ENCODE data around the gene NUDT22.

NUDT22 gene

DNA sequence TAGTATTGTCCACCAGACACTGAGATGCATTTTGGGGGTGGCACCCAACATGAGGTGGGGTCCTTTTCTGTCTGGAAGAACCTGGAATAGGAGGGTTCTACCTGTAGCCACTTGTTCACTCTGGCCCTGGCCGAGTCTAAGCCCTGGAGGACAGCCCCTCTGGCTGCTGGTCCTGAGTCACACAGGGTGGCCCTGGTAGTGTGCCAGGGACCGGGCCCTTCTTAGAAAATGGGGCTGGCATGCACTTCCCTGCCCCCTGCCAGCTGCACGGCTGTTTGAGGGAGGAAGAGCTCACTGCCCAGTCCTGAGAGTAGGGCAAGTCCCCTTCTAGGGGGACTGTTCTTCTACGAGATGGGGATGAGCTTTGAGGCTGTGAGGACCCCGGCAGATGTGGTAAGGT is 27.4 kb downstream of the NUDT22 start:
- no peak for DNase-seq (ENCODE audit: low read depth in 2 of 2, low spot score in 1 of 2)

DNA sequence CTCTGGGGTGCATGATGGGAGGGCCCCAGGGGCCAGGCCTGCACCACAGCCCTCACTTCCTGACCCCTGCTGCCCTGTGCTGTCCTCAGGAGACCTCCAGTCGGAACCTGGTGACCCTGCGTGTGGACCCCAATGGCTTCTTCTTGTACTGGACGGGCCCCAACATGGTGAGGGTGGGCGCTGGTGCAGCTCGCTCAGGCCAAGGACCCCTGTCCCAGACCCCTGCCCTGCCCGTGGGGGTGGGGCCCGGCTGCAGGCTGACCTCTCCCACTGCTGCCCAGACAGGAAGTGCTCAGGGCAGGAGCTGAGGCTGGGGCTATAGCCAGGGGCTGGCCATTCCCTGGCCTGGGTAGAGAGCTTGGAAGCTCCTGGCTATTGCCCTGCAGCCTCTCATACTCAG is 28.3 kb downstream of the NUDT22 start:
- no peak for DNase-seq (ENCODE audit: low read depth in 2 of 2, low spot score in 1 of 2)

DNA sequence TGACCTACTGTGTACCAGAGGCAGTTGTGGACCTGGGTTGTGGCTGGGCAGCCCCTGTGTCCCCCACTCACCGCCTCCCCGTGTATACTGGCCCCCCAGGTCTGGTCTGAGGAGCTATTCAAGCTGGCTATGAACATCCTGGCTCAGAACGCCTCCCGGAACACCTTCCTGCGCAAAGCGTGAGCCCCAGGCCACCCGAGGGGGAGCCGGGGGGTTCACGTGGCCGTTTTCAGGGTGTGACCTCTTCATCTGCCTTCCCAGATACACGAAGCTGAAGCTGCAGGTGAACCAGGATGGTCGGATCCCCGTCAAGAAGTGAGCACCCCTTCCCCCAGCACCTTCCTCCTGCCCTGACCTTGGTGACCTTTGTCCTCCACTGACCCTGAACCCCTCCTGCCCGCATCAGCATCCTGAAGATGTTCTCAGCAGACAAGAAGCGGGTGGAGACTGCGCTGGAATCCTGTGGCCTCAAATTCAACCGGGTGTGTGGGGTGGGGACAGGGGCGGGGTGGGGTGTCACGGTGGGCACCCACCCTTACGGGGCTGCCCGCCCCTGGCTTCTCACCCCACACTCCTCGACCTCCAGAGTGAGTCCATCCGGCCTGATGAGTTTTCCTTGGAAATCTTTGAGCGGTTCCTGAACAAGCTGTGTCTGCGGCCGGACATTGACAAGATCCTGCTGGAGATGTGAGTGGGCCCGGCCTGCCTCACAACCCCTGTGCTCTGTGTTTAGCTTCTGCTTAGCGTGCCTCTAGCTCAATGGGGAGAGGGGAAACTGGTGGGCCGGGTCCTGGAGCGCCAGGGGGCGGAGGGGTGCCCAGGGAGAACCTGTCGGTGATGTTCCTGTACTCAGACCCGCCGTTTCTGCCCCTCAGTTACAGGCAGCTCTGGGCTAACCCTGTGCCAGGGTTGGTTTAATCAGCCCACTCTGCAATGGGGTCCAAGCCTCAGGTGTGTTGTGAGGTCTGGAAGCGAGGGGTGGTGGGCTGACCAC is 29.4 kb downstream of the NUDT22 start:
- no peak for DNase-seq (ENCODE audit: low read depth in 2 of 2, low spot score in 1 of 2)

DNA sequence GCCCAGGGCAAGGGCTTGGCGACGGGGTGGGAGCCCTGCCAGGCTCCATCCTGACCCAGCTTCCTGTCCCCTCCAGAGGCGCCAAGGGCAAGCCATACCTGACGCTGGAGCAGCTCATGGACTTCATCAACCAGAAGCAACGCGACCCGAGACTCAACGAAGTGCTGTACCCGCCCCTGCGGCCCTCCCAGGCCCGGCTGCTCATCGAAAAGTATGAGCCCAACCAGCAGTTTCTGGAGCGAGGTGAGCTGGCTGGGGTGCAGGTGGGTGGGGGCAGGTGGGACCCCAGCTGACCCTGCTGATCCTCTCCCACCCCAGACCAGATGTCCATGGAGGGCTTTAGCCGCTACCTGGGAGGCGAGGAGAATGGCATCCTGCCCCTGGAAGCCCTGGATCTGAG is 30.2 kb downstream of the NUDT22 start:
- DNase-seq (ENCODE audit: low read depth in 2 of 2, low spot score in 1 of 2): no peak

DNA sequence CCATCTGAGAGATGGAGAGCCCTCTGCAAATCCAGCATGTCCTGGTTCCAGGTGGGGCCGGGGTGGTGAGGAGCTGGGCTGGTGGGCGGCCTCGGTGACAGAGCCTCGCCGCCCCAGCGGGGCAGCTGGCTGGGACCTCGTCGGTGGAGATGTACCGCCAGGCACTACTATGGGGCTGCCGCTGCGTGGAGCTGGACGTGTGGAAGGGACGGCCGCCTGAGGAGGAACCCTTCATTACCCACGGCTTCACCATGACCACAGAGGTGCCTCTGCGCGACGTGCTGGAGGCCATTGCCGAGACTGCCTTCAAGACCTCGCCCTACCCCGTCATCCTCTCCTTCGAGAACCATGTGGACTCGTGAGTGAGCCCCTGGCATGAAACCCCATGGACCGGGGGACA is 32.3 kb downstream of the NUDT22 start:
- no peak for DNase-seq (ENCODE audit: low read depth in 2 of 2, low spot score in 1 of 2)

DNA sequence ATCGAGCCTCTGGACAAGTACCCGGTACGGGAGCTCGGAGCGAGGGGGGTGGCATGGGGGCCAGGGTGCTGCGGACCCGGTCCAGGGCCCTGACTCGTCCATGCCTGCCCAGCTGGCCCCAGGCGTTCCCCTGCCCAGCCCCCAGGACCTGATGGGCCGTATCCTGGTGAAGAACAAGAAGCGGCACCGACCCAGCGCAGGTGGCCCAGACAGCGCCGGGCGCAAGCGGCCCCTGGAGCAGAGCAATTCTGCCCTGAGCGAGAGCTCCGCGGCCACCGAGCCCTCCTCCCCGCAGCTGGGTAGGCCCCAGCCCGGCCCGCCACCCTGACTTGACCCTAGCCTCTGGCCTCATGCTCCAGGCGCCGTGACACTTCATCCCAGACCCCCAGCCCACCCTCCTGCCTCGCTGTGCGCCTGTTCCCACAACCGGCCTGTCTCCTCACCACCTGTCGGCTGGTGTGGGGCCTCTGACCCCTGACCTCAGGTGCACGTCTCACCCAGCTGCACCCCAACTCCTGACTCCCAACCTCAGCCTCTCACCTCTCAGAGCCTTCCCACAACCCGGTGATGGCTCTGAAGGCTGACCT is 33.0 kb downstream of the NUDT22 start:
- no peak for DNase-seq (ENCODE audit: low read depth in 2 of 2, low spot score in 1 of 2)

DNA sequence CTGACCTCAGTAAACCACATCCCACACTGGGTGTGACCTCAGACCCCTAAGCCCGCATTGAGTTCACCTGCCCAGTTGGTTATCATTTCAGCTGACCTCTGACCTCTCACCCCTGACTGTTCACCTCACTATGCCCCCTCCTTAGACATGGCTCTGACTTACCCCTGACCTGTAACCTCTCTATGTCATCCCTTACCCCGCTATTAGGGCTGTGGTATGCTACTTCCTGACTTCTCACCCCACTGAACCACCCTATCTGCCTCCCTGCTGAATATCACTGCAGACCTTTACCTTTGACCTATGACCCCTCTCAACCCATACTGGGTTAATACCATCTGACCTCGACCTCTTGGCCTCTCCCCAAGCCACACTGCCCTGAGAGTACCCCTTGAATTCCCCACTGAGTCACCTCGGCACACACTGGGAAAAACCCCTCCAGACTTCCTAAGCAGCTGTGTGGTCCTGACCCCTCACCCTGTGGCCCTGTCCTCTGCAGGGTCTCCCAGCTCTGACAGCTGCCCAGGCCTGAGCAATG is 33.5 kb downstream of the NUDT22 start:
- DNase-seq (ENCODE audit: low read depth in 2 of 2, low spot score in 1 of 2): no peak

DNA sequence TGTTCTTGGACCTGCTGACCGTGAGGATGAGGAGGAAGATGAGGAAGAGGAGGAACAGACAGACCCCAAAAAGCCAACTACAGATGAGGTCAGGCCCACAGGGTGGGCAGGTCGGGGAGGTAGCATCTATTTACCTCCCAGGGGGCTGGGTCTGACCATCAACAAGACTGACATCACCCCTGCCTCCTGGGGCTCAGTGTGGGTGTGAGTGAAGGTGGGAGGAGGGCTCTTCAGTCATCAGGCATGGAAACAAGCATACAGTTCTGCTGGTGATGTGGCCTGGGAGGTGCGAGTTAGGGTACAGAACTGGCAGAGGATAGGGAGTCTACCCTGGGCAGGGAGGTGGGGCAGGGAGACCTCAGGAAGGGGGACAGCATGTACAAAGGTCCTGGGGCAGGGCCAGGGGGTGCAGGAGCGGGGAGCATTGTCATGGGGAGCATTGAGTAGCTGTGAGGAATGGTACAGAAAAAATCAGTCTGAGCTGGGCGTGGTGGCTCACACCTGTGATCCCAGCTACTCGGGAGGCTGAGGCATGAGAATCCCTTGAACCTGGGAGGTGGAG is 34.2 kb downstream of the NUDT22 start:
- no peak for DNase-seq (ENCODE audit: low read depth in 2 of 2, low spot score in 1 of 2)

DNA sequence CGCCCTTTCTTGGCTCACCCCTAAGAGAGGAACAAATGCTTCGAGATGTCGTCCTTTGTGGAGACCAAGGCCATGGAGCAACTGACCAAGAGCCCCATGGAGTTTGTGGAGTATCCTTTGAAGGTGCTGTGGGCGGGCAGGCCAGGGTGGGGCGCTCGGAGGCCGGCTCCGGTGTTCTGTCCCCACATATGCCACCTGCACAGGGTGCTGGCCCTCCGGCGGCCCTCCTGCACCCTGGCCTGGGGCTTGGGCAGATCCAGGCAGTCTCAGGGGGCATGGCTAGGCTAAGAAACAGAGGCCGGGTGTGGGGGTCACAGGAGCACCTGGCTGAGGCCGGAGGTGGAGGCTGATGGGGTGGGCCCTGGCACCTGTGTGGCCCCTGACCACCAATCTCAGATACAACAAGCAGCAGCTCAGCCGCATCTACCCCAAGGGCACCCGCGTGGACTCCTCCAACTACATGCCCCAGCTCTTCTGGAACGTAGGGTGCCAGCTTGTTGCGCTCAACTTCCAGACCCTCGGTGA is 35.5 kb downstream of the NUDT22 start:
- no peak for DNase-seq (ENCODE audit: low read depth in 2 of 2, low spot score in 1 of 2)

DNA sequence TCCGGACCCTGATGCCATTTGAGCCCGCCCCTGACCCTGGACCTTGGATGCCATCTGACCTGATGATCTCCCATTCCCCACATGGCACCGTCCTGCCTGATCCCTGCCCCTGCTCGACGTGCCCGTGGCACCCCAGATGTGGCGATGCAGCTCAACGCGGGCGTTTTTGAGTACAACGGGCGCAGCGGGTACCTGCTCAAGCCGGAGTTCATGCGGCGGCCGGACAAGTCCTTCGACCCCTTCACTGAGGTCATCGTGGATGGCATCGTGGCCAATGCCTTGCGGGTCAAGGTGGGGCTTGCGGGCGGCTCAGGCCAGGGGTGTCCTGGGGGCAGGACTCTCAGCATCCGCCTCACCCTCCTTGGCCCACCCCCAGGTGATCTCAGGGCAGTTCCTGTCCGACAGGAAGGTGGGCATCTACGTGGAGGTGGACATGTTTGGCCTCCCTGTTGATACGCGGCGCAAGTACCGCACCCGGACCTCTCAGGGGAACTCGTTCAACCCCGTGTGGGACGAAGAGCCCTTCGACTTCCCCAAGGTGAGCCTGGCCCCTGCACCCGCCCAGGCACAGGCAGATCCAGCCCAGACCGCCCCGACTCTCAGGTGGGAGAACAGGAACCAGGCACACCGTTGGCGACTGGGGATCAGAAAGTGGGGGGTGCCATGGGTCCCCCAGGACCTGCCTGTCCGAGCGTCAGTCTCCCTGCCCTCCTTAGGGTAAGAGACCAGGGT is 36.4 kb downstream of the NUDT22 start:
- no peak for DNase-seq (ENCODE audit: low read depth in 2 of 2, low spot score in 1 of 2)

DNA sequence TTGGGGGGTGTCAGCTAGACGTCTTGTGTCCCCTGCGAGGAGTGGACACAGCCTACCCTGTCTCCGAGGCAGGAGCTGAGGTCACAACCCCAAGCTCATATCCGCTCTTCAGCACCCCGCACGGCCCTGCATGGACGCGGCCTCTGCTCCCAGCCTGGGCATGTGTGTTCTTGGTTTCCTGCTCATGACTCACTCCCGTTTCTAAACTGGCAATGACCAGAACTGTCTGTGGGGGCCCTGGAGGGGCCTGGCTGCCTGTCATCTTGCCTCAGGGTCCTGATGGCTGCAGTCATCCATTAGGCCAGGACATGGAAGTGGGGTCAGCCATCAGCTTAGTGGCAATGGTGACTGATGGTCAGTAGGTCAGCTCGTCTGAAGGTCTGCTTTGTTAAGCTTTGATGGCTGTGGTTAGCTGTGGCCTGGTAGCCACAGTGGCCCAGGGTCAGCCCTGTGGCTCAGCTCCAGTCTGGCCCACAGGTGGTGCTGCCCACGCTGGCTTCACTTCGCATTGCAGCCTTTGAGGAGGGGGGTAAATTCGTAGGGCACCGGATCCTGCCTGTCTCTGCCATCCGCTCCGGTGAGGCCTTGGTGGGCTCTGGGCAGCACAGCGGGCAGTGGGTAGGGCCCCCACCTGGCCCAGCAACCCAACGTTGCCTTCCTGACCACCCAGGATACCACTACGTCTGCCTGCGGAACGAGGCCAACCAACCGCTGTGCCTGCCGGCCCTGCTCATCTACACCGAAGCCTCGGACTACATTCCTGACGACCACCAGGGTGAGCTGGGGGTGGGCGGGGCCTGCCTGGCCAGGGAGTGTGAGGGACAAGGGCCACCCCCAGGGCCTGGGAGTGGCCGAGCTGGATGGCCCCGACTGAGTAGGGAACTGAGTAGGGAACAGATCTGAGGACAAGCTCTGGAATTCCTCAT is 37.2 kb downstream of the NUDT22 start:
- no peak for DNase-seq (ENCODE audit: low read depth in 2 of 2, low spot score in 1 of 2)

DNA sequence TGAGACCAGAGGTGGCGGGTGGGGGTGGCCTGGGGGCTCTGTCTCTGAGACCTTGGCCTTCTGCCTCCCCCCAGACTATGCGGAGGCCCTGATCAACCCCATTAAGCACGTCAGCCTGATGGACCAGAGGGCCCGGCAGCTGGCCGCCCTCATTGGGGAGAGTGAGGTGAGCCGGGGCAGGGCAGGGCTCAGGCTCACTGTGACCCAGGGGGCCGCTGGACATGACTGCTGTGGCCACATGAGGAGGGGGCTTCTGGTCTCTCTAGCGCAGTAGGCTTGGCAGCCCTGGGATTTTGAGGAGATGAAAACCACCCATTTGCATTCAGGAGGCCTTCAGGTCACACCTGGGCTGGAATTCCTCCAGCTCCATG is 37.9 kb downstream of the NUDT22 start:
- DNase-seq (ENCODE audit: low read depth in 2 of 2, low spot score in 1 of 2): no peak

DNA sequence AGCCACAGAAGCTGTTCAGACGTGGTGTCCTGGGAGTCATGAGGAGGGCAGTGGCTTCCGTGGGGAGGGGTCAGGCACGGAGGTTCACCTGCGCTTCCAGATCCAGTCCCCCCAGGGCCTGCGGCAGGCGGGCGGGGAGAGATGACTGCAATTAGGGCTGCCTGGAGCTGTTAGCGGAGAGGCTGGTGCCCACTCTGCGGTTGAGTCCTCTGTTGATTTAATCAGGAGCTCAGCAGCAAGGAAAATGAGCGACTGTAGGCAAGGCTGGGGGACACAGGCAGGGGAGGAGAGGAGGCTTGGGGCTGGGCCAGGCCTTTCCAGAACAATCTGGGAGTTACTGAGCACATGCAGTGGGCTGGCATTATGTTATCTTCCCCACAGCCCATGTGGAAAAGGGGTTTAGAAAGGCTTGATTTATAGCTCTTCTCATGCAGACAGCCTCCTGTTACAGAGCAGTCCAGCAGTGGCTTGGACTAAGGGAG is 38.3 kb downstream of the NUDT22 start:
- DNase-seq (ENCODE audit: low read depth in 2 of 2, low spot score in 1 of 2): no peak

DNA sequence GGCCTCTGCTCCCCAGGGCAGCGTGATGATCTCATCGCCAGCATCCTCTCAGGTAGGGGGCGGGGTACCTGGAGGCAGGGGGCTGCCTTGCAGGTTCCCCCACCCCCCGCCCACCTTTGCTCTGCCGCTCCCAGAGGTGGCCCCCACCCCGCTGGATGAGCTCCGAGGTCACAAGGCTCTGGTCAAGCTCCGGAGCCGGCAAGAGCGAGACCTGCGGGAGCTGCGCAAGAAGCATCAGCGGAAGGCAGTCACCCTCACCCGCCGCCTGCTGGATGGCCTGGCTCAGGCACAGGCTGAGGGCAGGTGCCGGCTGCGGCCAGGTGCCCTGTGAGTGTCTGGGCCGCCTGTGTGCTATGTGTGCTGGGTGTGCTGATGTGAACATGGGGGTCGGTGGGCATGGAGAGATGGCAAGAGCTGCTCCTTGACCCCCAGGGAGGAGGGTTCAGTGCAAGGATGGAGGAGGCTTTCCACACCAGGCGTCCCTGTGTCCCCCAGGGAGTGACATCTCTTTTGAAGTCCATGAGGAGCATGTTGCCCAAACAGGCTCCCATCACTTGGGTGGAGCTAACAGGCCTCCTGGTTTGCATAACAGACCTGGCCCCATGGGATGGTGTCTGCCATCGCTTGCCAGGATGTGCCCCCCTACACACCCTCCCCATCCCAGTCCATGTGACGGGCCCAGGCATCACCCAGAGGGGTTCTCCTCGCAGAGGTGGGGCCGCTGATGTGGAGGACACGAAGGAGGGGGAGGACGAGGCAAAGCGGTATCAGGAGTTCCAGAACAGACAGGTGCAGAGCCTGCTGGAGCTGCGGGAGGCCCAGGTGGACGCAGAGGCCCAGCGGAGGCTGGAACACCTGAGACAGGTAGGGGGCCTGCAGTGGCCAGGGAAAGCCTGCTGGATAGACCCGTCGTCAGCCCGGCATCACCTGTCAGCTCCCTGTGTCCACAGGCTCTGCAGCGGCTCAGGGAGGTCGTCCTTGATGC is 39.4 kb downstream of the NUDT22 start:
- no peak for DNase-seq (ENCODE audit: low read depth in 2 of 2, low spot score in 1 of 2)

DNA sequence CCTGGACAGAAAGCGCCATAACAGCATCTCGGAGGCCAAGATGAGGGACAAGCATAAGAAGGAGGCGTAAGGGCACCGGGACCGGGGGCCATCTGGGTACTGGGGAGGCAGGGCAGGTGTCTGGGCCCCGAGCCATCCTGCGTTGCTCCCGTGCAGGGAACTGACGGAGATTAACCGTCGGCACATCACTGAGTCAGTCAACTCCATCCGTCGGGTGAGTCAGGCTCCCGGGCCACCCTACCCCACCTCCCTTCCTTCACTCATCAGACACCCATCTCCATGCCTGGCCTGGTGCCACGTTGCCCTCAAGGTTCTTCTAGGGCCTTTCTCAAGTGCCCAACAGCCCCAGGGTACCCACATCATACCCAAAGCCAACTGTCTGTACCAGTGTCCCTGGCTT is 40.3 kb downstream of the NUDT22 start:
- DNase-seq (ENCODE audit: low read depth in 2 of 2, low spot score in 1 of 2): no peak

DNA sequence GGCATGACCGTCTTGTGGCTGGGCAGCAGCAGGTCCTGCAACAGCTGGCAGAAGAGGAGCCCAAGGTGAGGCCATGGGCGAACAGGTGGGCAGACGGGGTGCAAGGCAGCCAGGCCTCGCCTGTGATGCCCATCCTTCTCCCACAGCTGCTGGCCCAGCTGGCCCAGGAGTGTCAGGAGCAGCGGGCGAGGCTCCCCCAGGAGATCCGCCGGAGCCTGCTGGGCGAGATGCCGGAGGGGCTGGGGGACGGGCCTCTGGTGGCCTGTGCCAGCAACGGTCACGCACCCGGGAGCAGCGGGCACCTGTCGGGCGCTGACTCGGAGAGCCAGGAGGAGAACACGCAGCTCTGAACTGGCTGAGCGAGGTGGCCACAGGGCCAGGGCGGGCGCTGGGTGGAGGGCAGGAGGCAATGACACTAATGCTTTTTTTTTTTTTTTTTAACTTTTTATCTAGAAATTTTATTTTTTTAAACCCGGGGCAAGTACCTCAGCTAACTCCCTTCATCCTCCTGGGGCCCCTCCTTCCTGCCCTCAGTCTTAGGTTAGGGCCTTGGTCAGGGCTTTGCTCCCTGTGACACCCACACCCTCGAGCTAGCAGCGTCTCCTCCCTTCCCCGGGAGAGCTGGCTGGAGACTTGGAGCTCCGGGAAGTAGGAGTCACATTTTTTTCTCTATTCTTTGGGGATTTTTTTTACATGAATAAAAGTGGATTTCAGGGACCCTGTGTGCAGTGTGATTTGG is 41.3 kb downstream of the NUDT22 start:
- DNase-seq (ENCODE audit: low read depth in 2 of 2, low spot score in 1 of 2): no peak

DNA sequence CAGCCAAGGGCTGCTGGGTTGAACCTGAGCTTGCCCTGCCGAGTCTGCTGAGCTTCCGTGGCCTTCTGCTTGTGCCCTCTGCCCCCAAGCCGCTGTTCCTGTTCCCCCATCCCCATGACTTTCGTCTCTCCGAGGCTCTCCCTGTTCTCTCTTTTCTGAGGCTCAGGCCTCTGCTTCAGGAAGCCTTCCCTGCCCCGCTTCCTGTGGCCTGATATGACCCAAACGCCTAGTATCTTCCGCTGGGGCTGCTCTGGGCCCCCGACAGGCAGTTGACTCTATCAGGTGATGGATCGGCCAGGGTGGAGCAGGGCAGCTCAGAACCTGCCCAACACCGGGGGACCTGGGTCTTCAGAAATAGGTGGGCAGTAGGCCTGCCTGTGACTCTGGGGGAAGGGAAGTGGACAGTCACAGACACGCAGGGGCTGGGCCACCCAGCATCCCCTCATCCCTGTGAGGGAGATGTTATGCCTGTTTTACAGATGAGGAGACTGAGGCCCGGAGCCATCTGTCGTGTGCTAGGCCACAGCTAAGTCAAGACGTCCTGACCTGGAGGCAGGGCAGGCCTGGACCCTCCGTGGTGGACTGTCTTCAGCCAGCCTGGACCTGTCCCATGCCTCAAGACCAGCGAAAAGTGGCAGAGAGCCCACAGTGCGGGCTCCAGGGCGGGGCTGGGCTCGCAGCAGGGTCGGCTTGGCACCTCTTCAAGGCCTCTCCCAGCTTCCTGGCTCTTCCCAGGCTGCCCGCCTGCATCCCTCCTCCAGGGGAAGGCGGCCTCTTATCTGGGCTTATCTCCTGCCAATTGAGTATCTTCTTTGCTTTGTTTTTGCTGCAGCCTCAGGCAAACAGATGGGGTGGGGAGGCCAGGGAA is 42.2 kb downstream of the NUDT22 start:
- DNase-seq (ENCODE audit: low read depth in 2 of 2, low spot score in 1 of 2): no peak
